ENCODE results near the gene A2M. TPM values are rescaled to one million over a fixed set of nuclear protein-coding genes. Genes with fewer than 3 reads are reported as not detected.
A peak's percentile ranks its signal among the peaks of the same experiment; 100 is the strongest.

A2M gene
- total RNA-seq, 1 donor from 2014 or later = not detected

GRCh38 chr12:9066755-9067423 is 48.8 kb downstream of the A2M start:
- Mint-ChIP-seq H3K36me3 (ENCODE audit: low read depth) (no peaks in the 10 kb centered on the region), H3K4me3 (no peak overlapping the region), H3K27me3 (peaks cover 3% of the 10 kb centered on the region), H3K27ac (no peak overlapping the region), H3K9me3 (no peaks in the 10 kb centered on the region), H3K4me1 (peaks cover 3% of the 10 kb centered on the region)
- ChIA-PET CTCF (interaction anchor here (1.2 kb wide), 1 partner anchor 18 kb away, joined by 3 read pairs; no protein-coding TSS in a partner anchor), POLR2A (no interaction called here)
- ATAC-seq (ENCODE audit: low read depth) (no peak), DNase-seq (no peak)
- intact Hi-C loops (cut with micrococcal nuclease) = loop anchor here (10.0 kb wide), 1 partner anchor 248 kb away; no protein-coding TSS in a partner anchor
- no peak for TF ChIP-seq CTCF (IDR thresholded peaks at IDR 0.05)

DNA sequence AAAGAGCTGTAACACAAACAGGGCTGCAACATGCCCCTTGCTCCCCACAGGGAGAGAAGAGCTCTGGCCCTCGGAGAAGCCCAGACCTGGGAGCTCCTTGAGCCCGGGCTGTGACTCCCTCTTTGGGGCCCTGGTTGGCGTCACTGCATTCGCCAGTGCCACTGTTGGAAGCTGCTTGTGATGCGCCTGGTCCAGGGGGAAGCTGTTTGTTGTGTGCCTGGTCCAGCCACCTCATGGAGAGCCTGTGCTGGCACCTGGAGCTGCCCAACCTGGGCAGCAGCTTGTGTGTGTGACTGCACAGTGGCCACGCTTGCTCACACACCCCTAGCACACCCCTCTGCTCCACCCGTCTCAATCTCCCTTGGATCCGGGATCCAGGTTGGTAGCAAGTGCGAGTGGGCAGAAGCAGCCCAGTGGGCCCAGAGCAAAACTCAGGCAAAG is 49.5 kb downstream of the A2M start:
- H3K27ac Mint-ChIP-seq = no peak overlapping the region
- no peak for ATAC-seq (ENCODE audit: low read depth)
- H3K4me3 Mint-ChIP-seq = peak overlapping the region; percentile 49

GRCh38 chr12:9065607-9065856 is 50.2 kb downstream of the A2M start:
- ChIA-PET POLR2A (no interaction called here), CTCF (interaction anchor here (1.2 kb wide), 1 partner anchor 17 kb away, joined by 3 read pairs; no protein-coding TSS in a partner anchor)
- ATAC-seq (ENCODE audit: low read depth) (no peak), DNase-seq (no peak)
- H3K4me1 Mint-ChIP-seq = peaks cover 3% of the 10 kb centered on the region
- no peak overlapping the region for H3K4me3 Mint-ChIP-seq
- no peaks in the 10 kb centered on the region for H3K9me3 Mint-ChIP-seq
- no peak for TF ChIP-seq CTCF (IDR thresholded peaks at IDR 0.05)
- H3K27ac Mint-ChIP-seq = no peak overlapping the region
- intact Hi-C loops (cut with micrococcal nuclease) = loop anchor here (10.0 kb wide), 1 partner anchor 249 kb away; no protein-coding TSS in a partner anchor
- peaks cover 3% of the 10 kb centered on the region for H3K27me3 Mint-ChIP-seq
- no peaks in the 10 kb centered on the region for H3K36me3 Mint-ChIP-seq (ENCODE audit: low read depth)

More for the DNA sequence above, 49.5 kb downstream of the A2M start:
- DNase-seq = no peak
- peaks cover 3% of the 10 kb centered on the region for H3K27me3 Mint-ChIP-seq
- POLR2A ChIA-PET = interaction anchor here (0.5 kb wide), 1 partner anchor 118 kb away, joined by 3 read pairs; no protein-coding TSS in a partner anchor
- TF ChIP-seq CTCF (IDR thresholded peaks at IDR 0.05) = no peak
- intact Hi-C loops (cut with micrococcal nuclease) = loop anchor here (10.0 kb wide), 1 partner anchor 249 kb away; no protein-coding TSS in a partner anchor
- CTCF ChIA-PET = interaction anchor here (1.2 kb wide), 1 partner anchor 17 kb away, joined by 3 read pairs; no protein-coding TSS in a partner anchor
- H3K9me3 Mint-ChIP-seq = no peaks in the 10 kb centered on the region
- peaks cover 3% of the 10 kb centered on the region for H3K4me1 Mint-ChIP-seq
- no peaks in the 10 kb centered on the region for H3K36me3 Mint-ChIP-seq (ENCODE audit: low read depth)

DNA sequence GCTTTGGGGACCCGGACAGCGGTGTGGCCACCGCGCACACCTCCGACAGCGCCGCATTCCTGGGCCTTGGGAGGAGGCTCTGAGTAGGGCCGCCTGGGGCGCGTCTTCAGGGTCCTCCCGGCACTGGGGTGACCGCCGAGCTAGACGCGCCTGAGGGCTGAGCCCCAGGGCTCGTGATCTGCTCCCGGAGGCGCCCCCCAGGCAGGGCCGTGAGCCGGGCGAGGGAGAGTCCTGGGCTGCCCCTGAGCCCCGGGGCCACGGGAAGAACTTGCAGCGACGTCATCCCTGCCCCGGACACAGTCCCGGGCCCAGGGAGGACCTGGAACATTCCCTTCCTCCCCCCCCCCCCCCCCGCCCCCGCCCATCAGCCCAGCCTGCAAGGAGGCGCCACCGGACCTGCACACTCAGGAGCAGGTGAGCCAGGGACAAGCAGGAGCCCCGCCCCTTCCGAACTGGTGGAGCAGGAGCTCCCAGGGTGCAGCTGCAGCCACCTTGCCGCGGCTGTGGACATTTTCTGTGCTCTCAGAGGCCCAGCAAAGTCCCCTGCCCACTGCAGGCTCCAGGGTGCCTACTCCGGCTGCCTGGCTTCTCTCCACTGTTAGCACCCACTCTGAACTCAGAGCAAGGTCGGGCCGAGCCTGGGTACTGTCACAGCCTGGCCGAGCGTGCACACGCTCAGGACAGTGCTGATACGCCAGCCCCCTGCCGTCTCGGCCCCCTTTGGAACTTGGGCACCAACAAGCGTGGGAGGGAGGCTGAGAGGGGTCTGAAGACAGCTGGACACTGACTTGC is 50.7 kb downstream of the A2M start:
- Mint-ChIP-seq H3K4me3 (peak overlapping the region; percentile 83), H3K4me1 (peaks cover 3% of the 10 kb centered on the region), H3K27me3 (peaks cover 3% of the 10 kb centered on the region), H3K9me3 (no peaks in the 10 kb centered on the region), H3K27ac (no peak overlapping the region), H3K36me3 (ENCODE audit: low read depth) (no peaks in the 10 kb centered on the region)
- peak; percentile 28 for DNase-seq
- CTCF ChIA-PET = interaction anchor here (1.9 kb wide), 1 partner anchor 15 kb away, joined by 11 read pairs; no protein-coding TSS in a partner anchor
- POLR2A ChIA-PET = no interaction called here
- ATAC-seq (ENCODE audit: low read depth) = peak; percentile 29
- intact Hi-C loops (cut with micrococcal nuclease) = loop anchor here (10.0 kb wide), 1 partner anchor 250 kb away; no protein-coding TSS in a partner anchor
- TF ChIP-seq CTCF (IDR thresholded peaks at IDR 0.05) = no peak

All from activated B cell treated with CpG ODN at 0.5 μM for 24 hours (primary cell).